ENCODE data around the gene EIF1AD.

The EIF1AD gene

DNA sequence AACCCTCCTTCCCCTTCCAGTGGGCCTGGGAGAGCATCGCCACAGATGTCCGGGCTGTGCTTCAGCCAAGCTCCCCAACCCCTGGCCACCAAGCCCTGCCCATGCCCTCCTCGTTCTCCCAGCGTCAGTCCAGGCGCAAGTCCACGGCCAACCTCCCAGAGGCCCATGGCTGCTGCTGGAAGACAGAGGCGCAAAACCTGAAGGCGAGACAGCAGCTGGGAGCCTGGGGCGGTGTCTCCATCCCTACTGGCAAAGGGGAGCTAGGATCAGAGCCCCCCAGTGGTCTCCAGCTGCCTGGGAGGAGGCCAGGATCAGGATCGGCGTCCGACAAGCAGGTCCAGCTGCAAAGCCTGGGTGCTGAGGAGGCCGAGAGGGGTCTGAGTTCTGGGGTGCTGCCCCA lies 54.8 kb downstream of the EIF1AD start:
- no peak for DNase-seq (ENCODE audit: low read depth)
- no peak for TF ChIP-seq CTCF (IDR thresholded peaks at IDR 0.05; ENCODE audit: low read length, missing control alignments)
- no peak overlapping the region for H3K4me3 ChIP-seq (replicated peaks; ENCODE audit: low read depth, low read length)

- TF ChIP-seq CTCF (IDR thresholded peaks at IDR 0.05; ENCODE audit: low read length, missing control alignments): no peak
- no peak overlapping the region for H3K4me3 ChIP-seq (replicated peaks; ENCODE audit: low read depth, low read length)
- DNase-seq (ENCODE audit: low read depth): no peak
Observed at GRCh38 chr11:65946655-65947054, 55.3 kb downstream of the EIF1AD start.
